Astrocyte of the spinal cord (primary cell): ENCODE data around the gene KLK7.

Experiments
- DNase-seq: peaks from one replicate; pipeline ENCODE4 v3.0.0; 2011; ENCODE audit warnings: low read depth, low spot score
- H3K4me3 ChIP-seq: 2 replicates; pipeline ENCODE4 v1.5.1; 2011; ENCODE audit warnings: low read depth, mild to moderate bottlenecking, low read length, moderate library complexity
- in situ Hi-C: cut with HindIII; loops from 2 replicates; pipeline ENCODE4 v1.10.0; 2017; ENCODE audit warnings: low sequenced_read_pairs
- TF ChIP-seq, protein P1 (sequence below): IDR thresholded peaks from 2 replicates; pipeline ENCODE4 v1.5.1; 2012; ENCODE audit warnings: low read depth, mild to moderate bottlenecking, low read length, inconsistent platforms

Gene KLK7

DNA sequence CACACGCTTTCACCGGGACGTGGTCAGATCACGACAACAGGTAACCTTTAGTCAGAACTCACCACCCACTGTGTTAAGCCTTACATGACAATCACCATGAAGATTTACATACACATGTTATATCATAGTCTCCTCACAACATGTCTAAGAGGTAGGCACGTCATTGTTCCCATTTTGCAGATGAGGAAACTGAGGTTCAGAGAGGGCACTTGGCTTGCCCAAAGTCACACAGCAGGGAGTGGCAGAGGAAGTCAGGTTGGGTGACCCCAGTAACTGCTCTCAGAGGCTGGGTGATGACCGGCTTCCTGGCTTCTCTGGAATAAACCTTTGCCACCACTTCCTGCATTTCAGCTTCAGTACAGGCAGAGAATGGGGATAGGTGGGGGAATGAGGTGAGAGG, 30.5 kb upstream of the KLK7 start:
- in situ Hi-C loops, result no loop called here
- H3K4me3 ChIP-seq, result no peak overlapping the region
- DNase-seq, result no peak
- TF ChIP-seq, protein P1, sequence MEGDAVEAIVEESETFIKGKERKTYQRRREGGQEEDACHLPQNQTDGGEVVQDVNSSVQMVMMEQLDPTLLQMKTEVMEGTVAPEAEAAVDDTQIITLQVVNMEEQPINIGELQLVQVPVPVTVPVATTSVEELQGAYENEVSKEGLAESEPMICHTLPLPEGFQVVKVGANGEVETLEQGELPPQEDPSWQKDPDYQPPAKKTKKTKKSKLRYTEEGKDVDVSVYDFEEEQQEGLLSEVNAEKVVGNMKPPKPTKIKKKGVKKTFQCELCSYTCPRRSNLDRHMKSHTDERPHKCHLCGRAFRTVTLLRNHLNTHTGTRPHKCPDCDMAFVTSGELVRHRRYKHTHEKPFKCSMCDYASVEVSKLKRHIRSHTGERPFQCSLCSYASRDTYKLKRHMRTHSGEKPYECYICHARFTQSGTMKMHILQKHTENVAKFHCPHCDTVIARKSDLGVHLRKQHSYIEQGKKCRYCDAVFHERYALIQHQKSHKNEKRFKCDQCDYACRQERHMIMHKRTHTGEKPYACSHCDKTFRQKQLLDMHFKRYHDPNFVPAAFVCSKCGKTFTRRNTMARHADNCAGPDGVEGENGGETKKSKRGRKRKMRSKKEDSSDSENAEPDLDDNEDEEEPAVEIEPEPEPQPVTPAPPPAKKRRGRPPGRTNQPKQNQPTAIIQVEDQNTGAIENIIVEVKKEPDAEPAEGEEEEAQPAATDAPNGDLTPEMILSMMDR, result no peak

DNA sequence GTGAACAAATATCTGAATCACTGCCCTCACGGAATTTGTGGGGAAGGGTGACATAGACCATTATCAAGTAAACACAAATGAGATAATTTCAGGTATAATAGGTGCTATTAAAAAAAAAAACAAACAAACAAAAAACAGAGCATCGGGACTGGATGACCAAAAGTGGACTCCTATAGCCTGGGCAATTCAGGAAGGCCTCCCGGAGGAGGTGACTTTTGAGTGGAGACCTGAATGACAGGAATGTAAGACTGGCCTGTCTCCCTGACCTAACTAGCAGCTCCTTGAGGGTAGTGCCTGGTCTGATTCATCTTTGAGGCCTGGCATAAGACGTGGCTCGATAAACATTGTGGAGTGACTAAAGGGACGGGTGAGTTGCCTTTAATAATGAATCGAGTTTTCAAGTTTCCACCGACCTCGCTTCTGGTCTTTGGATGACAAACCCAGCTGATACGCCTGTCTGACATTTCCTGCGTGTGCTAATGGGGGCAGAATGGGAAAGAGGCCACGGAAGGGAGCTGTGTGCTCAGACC, 29.0 kb upstream of the KLK7 start:
- H3K4me3 ChIP-seq, result no peak overlapping the region

DNA sequence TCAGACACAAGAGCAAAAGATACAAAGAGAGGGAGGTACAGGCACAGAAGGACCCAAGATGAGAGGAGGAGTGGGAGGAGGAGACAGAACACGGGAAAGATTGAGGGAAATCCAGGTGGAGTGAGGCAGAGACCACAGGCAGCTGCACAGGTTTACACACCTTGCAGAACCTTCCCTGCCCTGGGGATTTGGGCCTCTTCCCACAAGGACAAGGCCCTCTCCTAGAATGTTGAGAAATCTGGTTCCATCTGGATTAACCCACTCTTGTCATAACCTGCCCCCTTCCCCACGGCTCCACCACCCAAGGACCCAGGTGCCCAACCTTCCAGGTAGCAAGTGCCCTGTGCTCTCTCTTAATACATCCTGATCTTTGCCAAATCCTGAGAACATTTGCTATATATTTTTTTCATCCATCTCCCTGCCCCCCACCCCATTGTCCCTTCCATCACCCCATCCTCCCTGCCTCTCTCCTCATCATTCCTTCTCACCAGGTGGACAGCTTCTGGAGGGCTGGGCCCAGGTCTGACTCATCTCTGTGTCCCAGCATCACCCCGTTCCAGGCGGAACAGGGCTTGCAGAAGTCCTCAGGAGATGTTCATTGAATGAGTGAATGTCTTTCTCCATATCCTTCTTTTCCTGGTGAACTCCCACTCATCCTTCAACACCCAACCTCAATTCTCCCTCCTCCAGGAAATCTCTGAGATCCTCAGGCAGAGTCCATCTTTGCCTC, 26.5 kb upstream of the KLK7 start:
- DNase-seq, result no peak
- TF ChIP-seq, protein P1, result no peak
- in situ Hi-C loops, result no loop called here
- no peak overlapping the region for H3K4me3 ChIP-seq

More for the DNA sequence above, 29.0 kb upstream of the KLK7 start:
- in situ Hi-C loops, result no loop called here
- TF ChIP-seq, protein P1, result no peak
- no peak for DNase-seq

DNA sequence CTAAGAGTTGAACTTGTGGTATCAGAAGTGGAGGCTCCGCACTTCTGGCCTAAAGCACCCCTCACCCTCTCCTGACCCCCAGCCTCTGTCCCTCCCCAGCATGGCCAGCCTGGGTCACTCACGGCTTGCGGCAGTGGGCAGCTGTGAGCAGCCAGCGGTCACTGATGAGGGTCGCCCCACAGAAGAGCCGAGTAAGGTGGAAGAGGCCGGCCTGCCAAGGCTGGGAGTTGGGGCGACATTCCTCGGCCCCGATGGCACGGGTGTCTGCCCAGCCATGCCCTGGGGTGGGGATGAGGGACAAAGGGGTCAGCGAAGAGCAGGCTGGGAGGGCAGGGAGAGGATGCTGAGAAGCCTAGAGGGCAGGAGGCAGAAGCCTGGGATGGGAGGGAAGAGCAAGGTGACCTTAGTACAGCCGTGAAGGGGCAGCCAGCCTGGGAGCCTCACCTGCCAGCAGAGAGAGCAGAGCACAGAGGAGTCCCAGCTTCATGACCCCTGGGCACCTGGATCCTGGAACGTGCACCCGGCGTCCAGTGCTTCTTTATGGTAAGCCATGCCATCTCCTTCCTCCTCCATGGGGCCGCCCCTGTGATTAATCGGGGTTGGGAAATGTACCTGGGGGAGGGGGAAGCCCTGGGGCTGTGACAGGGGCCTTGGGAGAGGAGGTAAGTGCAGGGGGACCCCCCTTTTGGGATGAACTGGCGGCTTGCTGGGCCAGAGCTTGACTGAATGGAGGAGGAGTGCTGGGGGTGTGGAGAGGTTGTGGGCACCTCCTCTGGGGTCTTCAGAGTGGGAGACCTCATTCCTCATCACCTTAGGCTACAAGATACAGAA, 25.6 kb upstream of the KLK7 start:
- in situ Hi-C loops, result no loop called here
- DNase-seq, result no peak
- no peak overlapping the region for H3K4me3 ChIP-seq
- TF ChIP-seq, protein P1, result no peak

DNA sequence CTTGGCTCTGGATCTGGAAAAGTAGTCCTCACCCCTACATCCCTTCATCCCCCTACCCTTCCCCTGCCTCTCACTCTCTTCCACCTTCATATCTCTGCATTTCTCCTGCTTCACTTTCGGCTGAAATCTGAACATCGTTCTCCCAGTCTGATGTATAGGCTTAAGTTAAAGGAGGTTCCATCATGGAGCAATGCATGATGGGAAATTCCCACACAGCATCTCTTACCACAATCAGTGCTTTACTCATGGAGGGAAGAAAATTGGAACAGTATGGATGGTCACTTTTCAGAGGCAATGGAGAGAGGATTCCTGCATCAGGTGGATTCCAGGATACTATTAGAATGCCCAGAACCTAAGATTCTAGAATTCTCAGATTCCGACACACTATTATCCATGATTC, 23.8 kb upstream of the KLK7 start:
- H3K4me3 ChIP-seq, result no peak overlapping the region
- DNase-seq, result no peak
- in situ Hi-C loops, result no loop called here
- TF ChIP-seq, protein P1, result no peak

DNA sequence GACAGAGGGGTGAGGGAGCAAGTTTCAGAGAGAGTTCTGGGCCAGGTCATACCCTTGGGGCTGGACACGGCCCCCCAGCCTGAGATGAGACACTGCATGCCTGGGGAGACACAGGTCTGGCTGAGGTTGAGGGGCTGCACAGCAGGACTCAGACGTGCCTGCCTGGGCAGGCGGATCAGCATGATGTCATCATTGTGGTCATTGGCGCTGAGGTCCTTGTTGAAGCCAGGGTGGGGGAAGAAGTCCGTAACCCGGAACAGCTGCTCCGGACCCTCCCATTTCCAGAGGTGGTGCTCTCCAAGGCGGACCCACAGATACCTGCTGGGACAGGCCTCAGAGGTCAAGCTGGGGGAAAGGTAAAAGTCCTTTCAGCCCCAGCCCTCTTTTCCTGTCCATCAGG, 22.7 kb upstream of the KLK7 start:
- in situ Hi-C loops, result no loop called here
- TF ChIP-seq, protein P1, result no peak
- no peak overlapping the region for H3K4me3 ChIP-seq
- no peak for DNase-seq
